Stimulated activated CD8-positive, alpha-beta memory T cell treated with anti-CD3 and anti-CD28 coated beads, Interleukin-2, amount 100 ng/mL, for 1 hour (primary cell): ENCODE measurements around the gene EXOC4.

Experiments
- DNase-seq, 2 donors: peaks; one replicate each; pipeline ENCODE4 v3.0.0-alpha.2; 2020; ENCODE audit warnings: low read depth in 2 of 2

Gene EXOC4

DNA sequence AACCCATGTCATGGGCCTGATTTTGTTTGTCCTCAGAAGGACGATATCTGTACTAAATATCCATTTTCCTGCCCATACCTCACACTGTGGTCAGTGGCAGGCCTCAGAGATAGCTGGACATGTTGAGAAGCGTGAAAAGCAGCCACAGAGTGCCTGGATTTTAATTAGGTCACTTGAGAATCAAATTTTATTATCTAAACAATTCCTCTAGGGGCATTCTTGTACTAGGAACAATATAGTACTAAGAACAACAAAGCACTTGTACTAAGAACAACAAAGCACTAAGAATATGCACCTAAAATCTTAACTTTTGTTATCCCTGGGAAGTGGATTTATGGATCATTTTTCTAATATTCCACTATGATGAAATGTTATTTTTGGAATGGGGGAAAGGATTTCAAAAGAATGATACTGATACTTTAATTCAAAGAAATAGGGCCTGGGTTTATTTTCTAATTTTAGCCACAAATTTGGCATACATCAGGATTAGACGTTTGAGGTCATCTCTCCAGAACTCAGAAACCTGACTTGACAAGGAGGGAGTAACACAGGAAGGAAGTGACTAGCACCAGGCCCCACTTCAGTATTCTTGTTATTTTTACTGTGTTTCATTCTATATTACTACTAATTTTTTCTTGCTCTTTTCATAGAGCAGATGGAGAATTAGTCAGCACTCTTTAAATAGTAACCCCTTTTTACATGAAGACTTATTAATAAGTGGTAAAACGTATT, 112.2 kb downstream of the EXOC4 start:
- no peak for DNase-seq

DNA sequence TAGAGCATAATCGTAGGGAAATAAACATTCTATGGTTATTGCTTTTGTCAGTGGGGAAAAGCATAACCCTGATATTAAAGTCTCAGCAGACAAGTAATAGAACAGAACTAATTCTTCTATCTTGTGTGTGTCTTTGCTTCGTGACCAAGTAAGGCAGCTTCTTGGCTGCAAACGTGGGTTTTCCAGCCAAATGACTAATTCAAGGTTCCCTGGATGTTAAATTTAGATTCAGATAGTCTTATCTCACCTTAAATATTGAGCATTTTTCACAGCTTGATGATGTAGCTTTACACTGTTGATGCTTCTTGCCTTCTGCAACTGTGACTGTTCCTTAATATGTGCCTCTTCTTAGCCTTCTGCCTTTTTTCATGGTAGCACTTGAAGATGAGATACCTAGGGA, 113.0 kb downstream of the EXOC4 start:
- no peak for DNase-seq

DNA sequence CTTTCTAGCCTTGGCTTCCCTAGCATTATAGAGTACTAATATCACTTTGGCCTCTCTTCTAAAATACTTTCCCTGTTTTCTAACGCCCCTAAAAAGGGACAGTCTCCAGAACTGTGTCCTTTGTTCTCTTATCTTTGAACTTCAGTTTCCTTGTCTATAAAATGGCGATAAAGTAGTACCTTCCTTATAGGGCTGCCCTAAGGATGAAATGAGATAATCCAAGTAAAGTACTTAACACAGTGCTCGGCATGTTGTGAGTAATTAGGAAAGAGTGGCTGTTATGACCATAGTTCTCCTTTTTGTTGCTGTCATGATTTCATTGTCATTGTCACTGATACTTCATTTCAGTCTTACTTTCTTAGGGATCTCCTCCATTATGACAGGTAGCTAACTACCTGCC, 114.7 kb downstream of the EXOC4 start:
- DNase-seq, result no peak

DNA sequence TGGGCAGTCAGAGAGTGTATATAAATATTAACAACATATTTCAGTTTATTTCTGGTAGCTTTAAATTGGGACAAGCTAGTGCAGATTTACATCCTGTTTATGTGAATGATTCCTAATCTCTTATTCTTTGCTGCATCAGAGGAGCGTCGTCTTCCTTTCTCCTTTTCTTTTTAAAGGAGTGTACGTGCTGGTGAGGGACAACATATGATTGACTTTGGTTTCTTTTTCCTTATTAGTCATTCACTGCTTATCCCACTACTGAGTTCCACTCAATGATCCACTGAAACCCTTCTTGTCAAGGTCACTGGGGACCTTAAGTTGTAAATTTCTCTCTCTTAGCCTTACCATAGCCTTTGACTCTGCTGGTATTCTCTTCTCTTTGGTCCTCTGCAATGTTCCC, 116.3 kb downstream of the EXOC4 start:
- DNase-seq, result no peak

DNA sequence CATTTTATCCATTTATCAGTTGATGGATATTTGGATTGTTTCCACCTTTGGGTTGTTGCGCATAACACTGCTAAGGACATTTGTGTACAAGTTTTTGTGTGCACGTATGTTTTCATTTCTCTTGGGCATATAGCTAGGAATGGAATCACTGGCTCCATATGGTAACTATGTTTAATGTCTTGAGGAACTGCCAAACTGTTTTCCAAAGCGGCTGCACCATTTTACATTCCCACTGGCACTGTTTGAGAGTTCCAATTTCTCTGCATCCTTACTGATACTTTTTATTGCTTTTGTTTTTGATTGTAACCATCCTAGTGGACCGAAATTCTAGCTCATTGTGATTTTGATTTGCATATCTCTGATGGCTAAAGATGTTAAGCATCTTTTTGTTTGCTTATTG, 118.7 kb downstream of the EXOC4 start:
- no peak for DNase-seq

DNA sequence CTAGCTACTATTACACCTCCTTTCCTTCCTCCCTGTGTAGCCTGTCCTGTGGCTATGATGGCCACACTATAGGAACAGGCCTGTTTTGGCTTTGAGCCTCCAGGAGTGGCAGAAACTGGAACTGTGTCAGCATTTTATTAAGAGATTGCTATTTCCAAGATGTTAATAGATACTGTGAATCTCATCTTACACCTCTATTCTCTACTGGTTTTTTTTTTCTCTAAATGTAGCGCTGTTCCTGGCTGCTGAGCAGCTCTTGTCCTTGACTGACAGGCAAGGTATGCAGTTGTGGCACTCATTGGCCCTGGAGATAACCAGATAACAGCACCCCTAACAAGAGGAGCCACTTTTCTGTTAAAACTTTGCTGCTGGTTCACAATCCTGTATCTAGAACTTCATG, 119.5 kb downstream of the EXOC4 start:
- DNase-seq, result no peak

DNA sequence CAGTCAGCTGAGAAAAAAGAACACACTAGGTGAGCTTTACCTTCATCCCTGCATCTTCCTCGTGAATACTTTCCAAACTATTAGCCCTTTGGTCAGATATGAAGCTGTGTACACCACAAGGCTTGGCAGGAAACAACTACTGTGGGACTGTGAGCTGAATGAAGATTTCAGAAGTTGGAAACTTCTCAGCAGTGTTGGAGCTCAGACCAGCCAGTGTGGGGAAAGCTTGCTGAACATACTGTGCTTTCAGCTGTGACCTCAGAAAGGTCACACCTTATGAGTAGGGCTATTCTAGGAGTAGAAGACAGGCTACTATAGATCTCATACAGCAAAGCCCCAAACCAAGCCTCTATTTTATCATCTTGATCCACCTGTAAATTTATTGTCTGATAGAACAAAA, 123.6 kb downstream of the EXOC4 start:
- DNase-seq, result no peak

DNA sequence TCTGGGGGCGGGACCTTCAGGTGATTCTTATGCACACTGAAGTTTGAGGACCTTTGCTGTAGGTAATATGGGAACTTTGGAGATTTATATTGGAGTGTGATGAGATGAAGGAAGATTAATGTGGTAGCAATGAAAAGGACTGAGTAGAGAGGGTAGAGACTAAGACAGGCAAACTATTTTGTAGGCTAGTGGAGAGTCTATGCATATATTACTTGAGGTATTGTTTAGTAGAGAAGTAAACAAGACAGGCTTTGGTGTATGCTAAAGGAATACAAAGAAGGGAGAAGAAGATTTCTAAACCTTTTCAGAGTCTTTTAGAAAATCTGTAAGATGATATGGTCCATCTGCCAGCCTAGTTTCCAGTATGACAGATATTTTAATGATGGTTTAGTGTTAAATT, 129.1 kb downstream of the EXOC4 start:
- no peak for DNase-seq

DNA sequence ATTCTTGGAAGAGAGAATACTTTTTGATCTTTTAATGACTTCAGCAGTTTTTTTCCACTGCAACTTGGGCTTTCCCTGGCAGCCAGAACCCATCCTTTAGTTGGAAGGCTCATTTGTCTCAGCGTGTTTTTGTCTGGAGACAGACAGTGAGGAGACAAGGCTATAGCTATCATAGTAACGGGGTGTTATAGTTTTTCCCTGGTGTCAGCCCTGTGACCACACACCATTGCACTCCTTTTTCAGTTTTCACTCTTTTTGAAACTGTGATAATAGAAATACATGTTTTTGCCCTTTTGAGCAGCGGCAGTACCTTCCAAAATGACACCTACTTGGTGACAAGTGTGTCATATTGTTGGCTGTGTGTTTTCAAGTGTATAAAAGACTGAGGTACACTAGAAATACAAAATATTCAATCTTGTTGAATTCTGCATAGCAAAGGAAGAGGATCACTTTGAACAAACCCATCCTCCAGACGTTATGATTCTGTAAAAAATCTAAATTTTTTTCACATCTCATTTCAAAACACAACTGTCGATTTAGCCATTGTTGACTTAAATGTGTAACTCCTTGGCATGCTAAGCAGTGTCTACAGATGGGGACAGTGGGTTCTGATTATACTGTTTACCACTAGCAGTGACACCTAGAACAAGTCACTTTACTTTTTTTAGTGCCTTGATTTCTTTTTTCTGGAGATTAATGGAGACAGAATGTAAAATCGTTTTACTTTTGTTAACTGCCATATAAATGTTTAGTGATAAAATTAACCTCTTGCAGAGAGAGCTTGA, 130.1 kb downstream of the EXOC4 start:
- DNase-seq, result no peak

DNA sequence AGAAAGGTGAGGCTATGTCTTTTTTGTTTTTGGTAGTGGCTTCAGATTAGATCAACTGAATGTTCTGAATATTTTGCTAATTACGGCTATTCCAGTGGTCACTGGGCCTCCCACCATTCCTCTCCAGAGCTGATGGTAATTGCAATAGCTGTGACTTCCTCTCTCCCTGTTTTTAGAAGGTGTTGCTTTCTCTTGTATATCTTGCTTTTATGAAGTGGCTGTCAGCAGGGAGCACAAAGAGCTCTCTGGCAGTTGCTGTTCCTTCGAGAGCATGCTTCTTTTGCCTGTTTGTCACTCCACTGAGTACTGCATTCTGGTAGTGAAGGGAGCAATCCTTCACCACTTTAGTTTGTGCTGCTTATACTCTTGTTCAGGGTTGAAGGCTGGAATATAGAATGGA, 133.3 kb downstream of the EXOC4 start:
- DNase-seq, result no peak

DNA sequence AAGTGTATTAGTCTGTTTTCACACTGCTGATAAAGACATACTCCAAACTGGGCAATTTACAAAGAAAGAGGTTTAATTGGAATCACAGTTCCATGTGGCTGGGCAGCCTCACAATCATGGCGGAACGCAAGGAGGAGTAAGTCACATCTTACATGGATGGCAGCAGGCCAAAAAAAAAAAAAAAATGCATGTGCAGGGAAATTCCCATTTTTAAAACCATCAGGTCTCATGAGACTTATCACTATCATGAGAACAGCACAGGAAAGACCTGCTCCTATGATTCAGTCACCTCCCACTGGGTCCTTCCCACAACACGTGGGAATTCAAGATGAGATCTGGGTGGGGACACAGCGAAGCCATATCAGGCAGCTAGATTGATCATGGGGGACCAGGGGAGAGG, 136.8 kb downstream of the EXOC4 start:
- DNase-seq, result no peak

DNA sequence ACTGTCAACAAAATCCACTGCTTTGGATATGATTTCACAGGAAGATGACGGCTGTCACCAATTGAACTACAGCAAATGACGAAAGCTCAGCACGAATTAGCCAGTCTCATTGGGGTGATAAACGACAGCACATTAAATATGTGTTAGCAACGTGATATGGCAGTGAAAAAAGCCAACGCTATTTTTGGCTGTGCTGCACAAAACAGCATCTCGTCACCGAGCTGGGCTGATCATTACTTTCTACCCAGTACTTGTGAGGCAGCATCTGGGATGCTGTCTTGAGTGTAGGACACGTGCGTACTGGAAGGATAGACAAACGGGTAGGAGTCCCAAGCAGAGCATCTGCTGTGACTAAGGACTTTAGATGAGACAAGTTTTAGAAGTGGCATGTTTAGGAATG, 138.3 kb downstream of the EXOC4 start:
- DNase-seq, result no peak

DNA sequence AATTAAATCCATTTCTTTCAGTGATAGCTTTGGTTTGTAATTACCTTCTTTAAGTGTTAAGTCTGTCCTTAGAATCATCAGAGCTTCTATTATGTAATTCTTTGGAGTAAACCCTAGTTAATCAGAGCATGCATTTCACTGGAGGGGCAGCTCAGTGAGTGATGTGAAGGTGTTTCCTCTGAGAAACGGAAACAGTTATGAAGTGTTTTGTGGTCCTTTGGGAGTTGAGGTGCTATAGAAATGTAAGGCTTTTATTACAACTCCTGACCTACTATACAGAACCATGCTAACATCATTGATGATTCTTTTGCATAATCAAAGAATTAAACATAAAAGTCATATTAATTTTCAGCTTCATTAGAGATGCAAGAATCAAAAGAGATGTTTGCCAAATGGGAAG, 141.5 kb downstream of the EXOC4 start:
- DNase-seq, result no peak

DNA sequence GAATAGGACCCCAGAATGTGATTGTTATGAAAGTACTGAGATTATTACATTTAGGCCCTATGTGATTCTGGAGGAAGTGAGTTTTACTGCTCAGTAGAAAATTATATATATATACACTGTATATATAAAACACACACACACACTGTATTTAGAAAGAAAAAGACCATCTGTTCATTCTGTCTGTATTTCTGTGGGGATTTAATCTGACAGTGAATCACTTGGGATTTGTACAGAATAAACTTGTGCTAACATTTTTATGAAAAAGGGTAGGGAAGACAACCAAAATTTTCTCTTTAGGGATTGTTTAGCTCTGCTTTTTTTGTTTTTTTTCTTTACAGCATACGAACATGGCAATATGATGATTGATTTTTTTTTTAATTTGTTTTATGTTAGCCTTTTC, 142.7 kb downstream of the EXOC4 start:
- no peak for DNase-seq

DNA sequence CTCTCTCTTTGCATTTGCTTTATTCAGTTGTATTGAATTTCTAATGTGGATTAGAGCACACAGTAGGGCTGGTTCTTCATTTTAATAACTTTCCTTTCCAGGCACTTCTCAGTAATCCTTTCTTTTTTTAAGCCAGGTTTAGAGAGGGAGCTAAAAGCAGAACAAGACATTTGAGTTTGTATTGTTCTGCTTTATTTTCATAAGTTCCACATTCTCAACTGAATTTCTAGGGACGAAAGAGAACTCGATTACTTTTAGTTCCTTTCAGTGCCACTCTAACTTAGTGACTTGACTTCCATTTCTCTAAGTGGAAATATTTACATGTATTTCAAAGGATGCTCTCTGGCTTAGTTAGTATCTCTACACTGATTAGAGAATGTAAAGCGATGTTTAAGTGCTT, 145.6 kb downstream of the EXOC4 start:
- DNase-seq, result no peak

DNA sequence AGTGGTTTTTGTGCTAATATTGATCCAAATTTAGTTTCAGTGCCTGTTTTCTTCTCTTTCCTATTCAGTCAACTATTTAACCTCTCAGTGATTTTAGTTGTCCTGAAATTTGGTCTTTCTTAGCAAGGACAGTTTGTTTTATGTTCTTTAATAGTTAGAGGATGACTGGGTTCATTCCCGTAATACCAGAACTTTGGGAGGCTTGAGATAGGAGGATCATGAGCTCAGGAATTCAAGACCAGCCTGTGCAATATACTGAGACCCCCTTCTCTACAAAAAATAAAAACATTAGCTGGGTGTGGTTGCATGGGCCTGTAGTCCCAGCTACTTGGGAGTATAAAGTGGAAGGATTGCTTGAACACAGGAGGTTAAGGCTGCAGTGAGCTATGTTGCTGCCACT, 148.3 kb downstream of the EXOC4 start:
- no peak for DNase-seq

DNA sequence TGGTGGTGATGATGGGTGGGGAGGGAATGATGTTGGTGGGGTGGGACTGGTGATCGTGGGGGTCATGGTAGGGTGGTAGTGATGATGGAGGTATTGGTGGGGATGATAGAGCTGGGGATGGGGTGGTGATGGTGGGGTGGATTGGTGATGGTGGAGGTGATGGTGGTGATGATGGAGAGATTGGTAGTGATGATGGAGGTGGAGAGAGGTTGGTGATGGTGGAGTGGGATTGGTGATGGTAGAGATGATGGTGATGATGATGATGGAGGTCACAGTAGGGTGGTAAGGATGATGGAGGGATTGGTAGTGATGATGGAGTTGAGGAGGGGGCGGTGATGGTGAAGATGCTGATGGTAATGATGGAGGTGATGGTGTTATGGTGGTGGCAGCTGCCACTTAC, 155.3 kb downstream of the EXOC4 start:
- no peak for DNase-seq

DNA sequence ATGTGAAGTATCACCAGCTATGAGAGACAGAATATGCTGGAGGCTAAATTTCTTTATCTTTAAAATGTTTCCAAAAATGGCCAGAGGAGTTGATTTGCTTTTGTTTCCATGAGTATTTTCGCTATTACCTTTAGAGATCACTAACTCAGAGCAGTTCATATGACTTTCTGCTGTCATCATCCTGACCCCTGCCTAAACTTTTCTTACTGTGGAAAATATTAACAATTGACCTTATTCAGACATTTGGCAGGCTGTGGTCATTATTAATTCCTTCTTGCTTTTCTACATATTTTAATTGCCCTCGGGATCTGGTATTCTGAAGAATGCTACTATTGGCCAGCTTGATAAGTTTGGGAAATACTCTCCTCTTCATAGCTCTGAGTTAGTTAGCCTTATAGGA, 156.5 kb downstream of the EXOC4 start:
- no peak for DNase-seq

DNA sequence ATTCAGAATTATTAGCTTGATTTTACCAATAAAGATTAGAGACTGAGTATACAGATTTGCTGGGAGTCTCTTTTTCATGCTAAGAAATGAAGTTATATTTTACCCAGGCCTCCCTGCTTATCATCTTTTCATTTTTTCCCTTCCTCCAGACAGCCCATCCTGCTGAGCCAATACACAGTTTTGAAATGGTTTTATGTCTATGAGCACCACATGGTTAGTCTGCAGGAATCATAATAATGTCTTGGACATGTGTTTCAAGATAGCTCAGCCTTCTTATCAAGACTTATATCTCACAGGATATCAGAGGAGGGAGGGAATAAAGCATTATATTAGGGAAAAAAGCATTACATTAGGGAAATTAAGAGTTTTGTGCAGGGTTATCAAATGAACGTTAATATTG, 157.1 kb downstream of the EXOC4 start:
- DNase-seq, result no peak

DNA sequence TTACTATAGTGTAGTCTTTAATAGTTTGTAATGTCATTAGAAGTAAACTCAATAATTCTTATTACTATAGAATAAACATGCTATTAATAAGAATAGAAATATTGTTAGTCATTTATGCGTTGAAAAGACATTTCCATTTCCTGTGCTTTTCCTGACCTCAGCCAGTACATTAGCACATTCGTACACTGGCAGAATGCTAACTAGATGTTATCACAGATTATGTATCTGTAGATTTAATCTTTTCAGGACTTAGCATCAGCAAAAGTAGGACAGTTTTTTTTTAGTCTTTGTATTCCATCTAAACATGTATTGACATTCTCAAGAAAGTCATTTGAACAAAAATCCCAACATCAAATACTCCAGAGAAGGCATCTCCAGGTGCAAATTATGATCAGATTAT, 158.5 kb downstream of the EXOC4 start:
- no peak for DNase-seq

DNA sequence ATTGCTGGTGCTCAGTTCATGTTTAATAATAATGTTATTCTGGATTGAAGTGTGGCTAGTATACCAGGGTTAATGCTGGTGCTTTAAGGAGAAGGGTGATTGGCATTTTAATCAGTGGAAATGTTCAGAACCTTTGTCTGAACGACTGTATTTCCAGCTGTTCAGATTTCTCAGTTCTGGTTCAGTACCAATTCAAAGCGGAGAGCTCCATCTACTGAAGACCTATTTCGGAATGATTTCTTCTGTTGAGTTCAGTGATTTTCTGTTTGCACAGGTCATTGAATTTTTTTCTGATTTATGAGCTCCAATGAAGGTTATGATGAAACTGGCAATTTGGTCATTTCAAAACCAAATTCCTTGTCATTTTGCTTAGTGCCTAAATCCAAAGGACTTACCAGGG, 160.1 kb downstream of the EXOC4 start:
- no peak for DNase-seq

DNA sequence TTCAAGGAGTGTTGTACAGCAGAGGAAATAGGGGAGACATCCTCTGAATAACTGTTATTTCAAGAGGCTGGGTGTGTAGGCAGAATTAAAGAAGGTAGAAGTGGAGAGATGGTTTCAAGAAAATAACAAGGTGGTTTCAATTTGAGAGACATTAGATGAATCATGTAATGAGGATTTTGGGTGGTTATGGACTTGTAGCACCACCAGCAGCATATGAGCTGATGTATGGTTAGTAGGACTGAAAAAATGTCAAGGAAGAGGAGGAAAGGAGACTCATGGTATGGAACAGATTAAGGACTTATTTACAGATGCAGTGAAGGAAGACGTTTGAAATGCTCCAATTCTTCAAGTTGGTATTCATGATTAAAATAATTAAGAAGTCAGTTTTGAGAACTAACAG, 166.2 kb downstream of the EXOC4 start:
- DNase-seq, result no peak

DNA sequence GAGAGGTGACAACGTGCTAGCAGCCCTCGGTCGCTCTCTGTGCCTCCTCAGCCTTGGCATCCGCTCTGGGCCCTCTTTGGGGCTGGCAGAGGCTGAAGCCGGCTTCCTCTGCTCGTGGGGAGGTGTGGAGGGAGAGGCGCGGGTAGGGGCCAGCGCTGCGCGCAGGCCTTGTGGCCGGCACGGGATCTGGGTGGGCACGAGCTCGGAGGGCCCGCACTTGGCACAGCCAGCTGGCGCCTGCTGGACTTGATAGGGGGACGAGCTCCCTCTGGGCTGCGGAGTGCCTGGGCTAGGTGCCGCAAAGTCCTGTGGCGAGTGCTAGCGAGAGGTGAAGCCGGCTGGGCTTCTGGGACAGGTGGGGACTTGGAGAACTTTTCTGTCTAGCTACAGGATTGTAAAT, 170.7 kb downstream of the EXOC4 start:
- DNase-seq, result no peak

DNA sequence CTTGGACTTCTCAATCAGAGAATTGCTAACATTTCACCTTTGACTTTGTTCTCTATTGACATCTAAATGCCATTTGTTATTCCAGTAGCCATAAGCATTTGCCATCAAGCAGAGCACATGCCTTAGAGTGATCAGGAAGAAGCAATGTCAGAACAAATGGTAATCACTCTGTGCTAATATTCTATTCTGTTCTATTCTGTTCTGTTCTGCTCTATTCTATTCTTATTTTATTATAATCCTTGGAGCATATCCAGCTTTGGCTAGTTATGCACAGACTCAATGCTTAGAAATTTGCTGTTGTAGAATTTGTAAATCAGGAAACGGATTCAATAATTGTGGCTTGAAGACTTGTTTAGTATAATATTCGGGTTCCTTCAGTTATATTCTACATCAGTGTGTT, 175.4 kb downstream of the EXOC4 start:
- no peak for DNase-seq
